Loucy (cell line): Measurements from ENCODE around the gene EML1.

ENCODE experiments used
- H2AFZ ChIP-seq: fragments of 200-600 bp; sonication (generic); 2 replicates; pipeline ENCODE4 v1.6.0; 2016; ENCODE audit warnings: antibody characterized with exemption, mild to moderate bottlenecking, low read length, moderate library complexity
- H3F3A ChIP-seq: fragments of 200-600 bp; 2 replicates; pipeline ENCODE4 v1.6.0; 2016; ENCODE audit warnings: antibody characterized with exemption, low read depth, mild to moderate bottlenecking
- H3K27me3 ChIP-seq: fragments of 200-600 bp; sonication (generic); 2 replicates; pipeline ENCODE4 v1.6.1; 2014; ENCODE audit warnings: low read length, mild to moderate bottlenecking; ENCODE audit not compliant: insufficient read depth, poor library complexity, severe bottlenecking
- H3K36me3 ChIP-seq: fragments of 200-600 bp; sonication (generic); 2 replicates; pipeline ENCODE4 v1.6.1; 2016; ENCODE audit warnings: low read length; ENCODE audit not compliant: insufficient read depth
- H3K4me1 ChIP-seq: fragments of 200-600 bp; sonication (generic); 2 replicates; pipeline ENCODE4 v1.5.1; 2014; ENCODE audit warnings: low read length, mild to moderate bottlenecking; ENCODE audit not compliant: insufficient read depth, poor library complexity, severe bottlenecking
- H3K4me2 ChIP-seq: fragments of 200-600 bp; sonication (generic); 2 replicates; pipeline ENCODE4 v1.6.0; 2014; ENCODE audit warnings: antibody characterized with exemption, low read length, low read depth, mild to moderate bottlenecking; ENCODE audit not compliant: poor library complexity, severe bottlenecking
- H3K4me3 ChIP-seq: fragments of 200-600 bp; sonication (generic); 2 replicates; pipeline ENCODE4 v1.5.1; 2014; ENCODE audit warnings: low read length, mild to moderate bottlenecking, mixed read lengths; ENCODE audit not compliant: poor library complexity, severe bottlenecking
- H3K79me2 ChIP-seq: fragments of 200-600 bp; sonication (generic); 2 replicates; pipeline ENCODE4 v1.6.1; 2014; ENCODE audit warnings: low read length; ENCODE audit not compliant: insufficient read depth
- H3K9ac ChIP-seq: fragments of 200-600 bp; sonication (generic); 2 replicates; pipeline ENCODE4 v1.6.0; 2014; ENCODE audit warnings: mild to moderate bottlenecking, low read depth, low read length, moderate library complexity; ENCODE audit not compliant: poor library complexity, severe bottlenecking
- H3K9me2 ChIP-seq: fragments of 200-600 bp; sonication (generic); replicated peaks from 2 replicates; pipeline ENCODE4 v1.6.1; 2016; ENCODE audit warnings: low read depth, low read length, mixed read lengths
- H3K9me3 ChIP-seq: fragments of 200-600 bp; sonication (generic); 2 replicates; pipeline ENCODE4 v1.6.1; 2014; ENCODE audit warnings: mild to moderate bottlenecking, antibody characterized with exemption, low read length, low read depth; ENCODE audit not compliant: insufficient read depth
- H4K20me1 ChIP-seq: fragments of 200-600 bp; sonication (generic); 2 replicates; pipeline ENCODE4 v1.6.0; 2014; ENCODE audit warnings: antibody characterized with exemption, low read length, mild to moderate bottlenecking; ENCODE audit not compliant: insufficient read depth, poor library complexity, severe bottlenecking
- CTCF ChIP-seq: fragments of 200-600 bp; sonication (generic); conservative IDR thresholded peaks from 2 replicates; pipeline ENCODE4 v1.5.1; 2014; ENCODE audit warnings: mild to moderate bottlenecking, antibody characterized with exemption, low read length
- EZH2phosphoT487 ChIP-seq: fragments of 200-600 bp; IDR thresholded peaks from 2 replicates; pipeline ENCODE4 v1.6.1; 2018; ENCODE audit warnings: antibody characterized with exemption, mild to moderate bottlenecking, moderate library complexity, borderline replicate concordance

EML1 gene

GRCh38 chr14:99952453-99952852 lies 159.2 kb downstream of the EML1 start:
- TF ChIP-seq EZH2phosphoT487 (no peak), CTCF (no peak)
- Histone ChIP-seq H3F3A (no peaks in the 10 kb centered on the region), H3K4me2 (no peak overlapping the region), H3K4me1 (no peaks in the 10 kb centered on the region), H3K9me3 (no peaks in the 10 kb centered on the region), H3K79me2 (no peaks in the 10 kb centered on the region), H3K9ac (no peak overlapping the region), H3K9me2 (no peaks in the 10 kb centered on the region), H3K36me3 (no peaks in the 10 kb centered on the region), H3K4me3 (no peak overlapping the region), H4K20me1 (no peaks in the 10 kb centered on the region), H3K27me3 (no peaks in the 10 kb centered on the region), H2AFZ (no peak overlapping the region)

- Histone ChIP-seq H3K79me2 (no peaks in the 10 kb centered on the region), H3K9me2 (no peaks in the 10 kb centered on the region), H3K36me3 (no peaks in the 10 kb centered on the region), H2AFZ (no peak overlapping the region), H3K27me3 (no peaks in the 10 kb centered on the region), H3K4me1 (no peaks in the 10 kb centered on the region), H4K20me1 (no peaks in the 10 kb centered on the region), H3K4me3 (no peak overlapping the region), H3K9me3 (no peaks in the 10 kb centered on the region), H3F3A (no peaks in the 10 kb centered on the region), H3K9ac (no peak overlapping the region), H3K4me2 (no peak overlapping the region)
- TF ChIP-seq EZH2phosphoT487 (no peak), CTCF (no peak)
Measured at GRCh38 chr14:99955826-99956455, 162.7 kb downstream of the EML1 start.

GRCh38 chr14:99958380-99958779 lies 165.2 kb downstream of the EML1 start:
- H3K9ac ChIP-seq = no peak overlapping the region
- no peaks in the 10 kb centered on the region for H3K4me1 ChIP-seq
- no peaks in the 10 kb centered on the region for H4K20me1 ChIP-seq
- no peaks in the 10 kb centered on the region for H3K27me3 ChIP-seq
- no peaks in the 10 kb centered on the region for H3K9me3 ChIP-seq
- H3K4me2 ChIP-seq = no peak overlapping the region
- no peak for TF ChIP-seq CTCF
- TF ChIP-seq EZH2phosphoT487 = no peak
- H3K9me2 ChIP-seq = no peaks in the 10 kb centered on the region
- no peaks in the 10 kb centered on the region for H3K36me3 ChIP-seq
- H3F3A ChIP-seq = no peaks in the 10 kb centered on the region
- H3K79me2 ChIP-seq = no peaks in the 10 kb centered on the region
- H2AFZ ChIP-seq = no peak overlapping the region
- no peak overlapping the region for H3K4me3 ChIP-seq
